Measurements from ENCODE around the gene KLHL29.

Gene KLHL29

GRCh38 chr2:23426263-23426905, 41.4 kb downstream of the KLHL29 start:
- Histone ChIP-seq H3K27ac (ENCODE audit: low read depth in 2 of 2, low read length in 2 of 2) (peak overlapping the region in 1 of 2 donors; percentile 35), H3K36me3 (ENCODE audit: control insufficient read depth in 2 of 2, insufficient read depth in 2 of 2, low read length in 2 of 2) (no peaks in the 10 kb centered on the region), H3K9ac (ENCODE audit: low read depth in 1 of 2, low read length in 2 of 2) (no peak overlapping the region), H3K27me3 (ENCODE audit: control insufficient read depth in 2 of 2, insufficient read depth in 2 of 2, low read length in 2 of 2) (no peaks in the 10 kb centered on the region), H3K4me1 (ENCODE audit: control insufficient read depth in 2 of 2, insufficient read depth in 2 of 2, low read length in 2 of 2) (no peaks in the 10 kb centered on the region), H3K9me3 (ENCODE audit: control insufficient read depth in 2 of 2, low read length in 2 of 2) (no peaks in the 10 kb centered on the region), H3K4me3 (ENCODE audit: low read length in 2 of 2) (no peak overlapping the region)

GRCh38 chr2:23427350-23427749, 42.4 kb downstream of the KLHL29 start:
- H3K9ac ChIP-seq (ENCODE audit: low read depth in 1 of 2, low read length in 2 of 2), result no peak overlapping the region
- H3K36me3 ChIP-seq (ENCODE audit: control insufficient read depth in 2 of 2, insufficient read depth in 2 of 2, low read length in 2 of 2), result no peaks in the 10 kb centered on the region
- no peaks in the 10 kb centered on the region for H3K9me3 ChIP-seq (ENCODE audit: control insufficient read depth in 2 of 2, low read length in 2 of 2)
- H3K4me3 ChIP-seq (ENCODE audit: low read length in 2 of 2), result no peak overlapping the region
- no peaks in the 10 kb centered on the region for H3K27me3 ChIP-seq (ENCODE audit: control insufficient read depth in 2 of 2, insufficient read depth in 2 of 2, low read length in 2 of 2)
- no peaks in the 10 kb centered on the region for H3K4me1 ChIP-seq (ENCODE audit: control insufficient read depth in 2 of 2, insufficient read depth in 2 of 2, low read length in 2 of 2)
- H3K27ac ChIP-seq (ENCODE audit: low read depth in 2 of 2, low read length in 2 of 2), result no peak overlapping the region

GRCh38 chr2:23427976-23428375, 43.0 kb downstream of the KLHL29 start:
- H3K4me3 ChIP-seq (ENCODE audit: low read length in 2 of 2), result no peak overlapping the region
- no peak overlapping the region for H3K27ac ChIP-seq (ENCODE audit: low read depth in 2 of 2, low read length in 2 of 2)
- H3K27me3 ChIP-seq (ENCODE audit: control insufficient read depth in 2 of 2, insufficient read depth in 2 of 2, low read length in 2 of 2), result no peaks in the 10 kb centered on the region
- H3K4me1 ChIP-seq (ENCODE audit: control insufficient read depth in 2 of 2, insufficient read depth in 2 of 2, low read length in 2 of 2), result no peaks in the 10 kb centered on the region
- H3K9me3 ChIP-seq (ENCODE audit: control insufficient read depth in 2 of 2, low read length in 2 of 2), result no peaks in the 10 kb centered on the region
- no peaks in the 10 kb centered on the region for H3K36me3 ChIP-seq (ENCODE audit: control insufficient read depth in 2 of 2, insufficient read depth in 2 of 2, low read length in 2 of 2)
- H3K9ac ChIP-seq (ENCODE audit: low read depth in 1 of 2, low read length in 2 of 2), result no peak overlapping the region

- H3K27ac ChIP-seq (ENCODE audit: low read depth in 2 of 2, low read length in 2 of 2), result no peak overlapping the region
- H3K9me3 ChIP-seq (ENCODE audit: control insufficient read depth in 2 of 2, low read length in 2 of 2), result no peaks in the 10 kb centered on the region
- no peaks in the 10 kb centered on the region for H3K36me3 ChIP-seq (ENCODE audit: control insufficient read depth in 2 of 2, insufficient read depth in 2 of 2, low read length in 2 of 2)
- no peak overlapping the region for H3K4me3 ChIP-seq (ENCODE audit: low read length in 2 of 2)
- no peaks in the 10 kb centered on the region for H3K27me3 ChIP-seq (ENCODE audit: control insufficient read depth in 2 of 2, insufficient read depth in 2 of 2, low read length in 2 of 2)
- H3K9ac ChIP-seq (ENCODE audit: low read depth in 1 of 2, low read length in 2 of 2), result no peak overlapping the region
- H3K4me1 ChIP-seq (ENCODE audit: control insufficient read depth in 2 of 2, insufficient read depth in 2 of 2, low read length in 2 of 2), result no peaks in the 10 kb centered on the region
Observed at GRCh38 chr2:23429036-23429435, 44.1 kb downstream of the KLHL29 start.

GRCh38 chr2:23430263-23430662, 45.3 kb downstream of the KLHL29 start:
- Histone ChIP-seq H3K36me3 (ENCODE audit: control insufficient read depth in 2 of 2, insufficient read depth in 2 of 2, low read length in 2 of 2) (no peaks in the 10 kb centered on the region), H3K4me1 (ENCODE audit: control insufficient read depth in 2 of 2, insufficient read depth in 2 of 2, low read length in 2 of 2) (no peaks in the 10 kb centered on the region), H3K27me3 (ENCODE audit: control insufficient read depth in 2 of 2, insufficient read depth in 2 of 2, low read length in 2 of 2) (no peaks in the 10 kb centered on the region), H3K9ac (ENCODE audit: low read depth in 1 of 2, low read length in 2 of 2) (no peak overlapping the region), H3K9me3 (ENCODE audit: control insufficient read depth in 2 of 2, low read length in 2 of 2) (no peaks in the 10 kb centered on the region), H3K4me3 (ENCODE audit: low read length in 2 of 2) (no peak overlapping the region), H3K27ac (ENCODE audit: low read depth in 2 of 2, low read length in 2 of 2) (no peak overlapping the region)

- H3K27ac ChIP-seq (ENCODE audit: low read depth in 2 of 2, low read length in 2 of 2), result no peak overlapping the region
- H3K4me3 ChIP-seq (ENCODE audit: low read length in 2 of 2), result no peak overlapping the region
- no peaks in the 10 kb centered on the region for H3K27me3 ChIP-seq (ENCODE audit: control insufficient read depth in 2 of 2, insufficient read depth in 2 of 2, low read length in 2 of 2)
- H3K36me3 ChIP-seq (ENCODE audit: control insufficient read depth in 2 of 2, insufficient read depth in 2 of 2, low read length in 2 of 2), result no peaks in the 10 kb centered on the region
- H3K9ac ChIP-seq (ENCODE audit: low read depth in 1 of 2, low read length in 2 of 2), result no peak overlapping the region
- peaks cover 0 to 2% of the 10 kb centered on the region in 2 donors for H3K4me1 ChIP-seq (ENCODE audit: control insufficient read depth in 2 of 2, insufficient read depth in 2 of 2, low read length in 2 of 2)
- H3K9me3 ChIP-seq (ENCODE audit: control insufficient read depth in 2 of 2, low read length in 2 of 2), result no peaks in the 10 kb centered on the region
Observed at GRCh38 chr2:23432531-23432930, 47.6 kb downstream of the KLHL29 start.

- H3K9ac ChIP-seq (ENCODE audit: low read depth in 1 of 2, low read length in 2 of 2), result no peak overlapping the region
- peaks cover 0 to 2% of the 10 kb centered on the region in 2 donors for H3K4me1 ChIP-seq (ENCODE audit: control insufficient read depth in 2 of 2, insufficient read depth in 2 of 2, low read length in 2 of 2)
- H3K27ac ChIP-seq (ENCODE audit: low read depth in 2 of 2, low read length in 2 of 2), result no peak overlapping the region
- H3K9me3 ChIP-seq (ENCODE audit: control insufficient read depth in 2 of 2, low read length in 2 of 2), result no peaks in the 10 kb centered on the region
- H3K4me3 ChIP-seq (ENCODE audit: low read length in 2 of 2), result no peak overlapping the region
- H3K27me3 ChIP-seq (ENCODE audit: control insufficient read depth in 2 of 2, insufficient read depth in 2 of 2, low read length in 2 of 2), result no peaks in the 10 kb centered on the region
- H3K36me3 ChIP-seq (ENCODE audit: control insufficient read depth in 2 of 2, insufficient read depth in 2 of 2, low read length in 2 of 2), result no peaks in the 10 kb centered on the region
Observed at GRCh38 chr2:23433282-23433681, 48.3 kb downstream of the KLHL29 start.

- Histone ChIP-seq H3K9ac (ENCODE audit: low read depth in 1 of 2, low read length in 2 of 2) (no peak overlapping the region), H3K4me3 (ENCODE audit: low read length in 2 of 2) (no peak overlapping the region), H3K27me3 (ENCODE audit: control insufficient read depth in 2 of 2, insufficient read depth in 2 of 2, low read length in 2 of 2) (no peaks in the 10 kb centered on the region), H3K36me3 (ENCODE audit: control insufficient read depth in 2 of 2, insufficient read depth in 2 of 2, low read length in 2 of 2) (no peaks in the 10 kb centered on the region), H3K27ac (ENCODE audit: low read depth in 2 of 2, low read length in 2 of 2) (peak overlapping the region; percentile 6 to 40), H3K4me1 (ENCODE audit: control insufficient read depth in 2 of 2, insufficient read depth in 2 of 2, low read length in 2 of 2) (peaks cover 0 to 2% of the 10 kb centered on the region in 2 donors), H3K9me3 (ENCODE audit: control insufficient read depth in 2 of 2, low read length in 2 of 2) (no peaks in the 10 kb centered on the region)
Observed at GRCh38 chr2:23434721-23435121, 49.7 kb downstream of the KLHL29 start.

- no peaks in the 10 kb centered on the region for H3K36me3 ChIP-seq (ENCODE audit: control insufficient read depth in 2 of 2, insufficient read depth in 2 of 2, low read length in 2 of 2)
- H3K27me3 ChIP-seq (ENCODE audit: control insufficient read depth in 2 of 2, insufficient read depth in 2 of 2, low read length in 2 of 2), result no peaks in the 10 kb centered on the region
- peaks cover 0 to 2% of the 10 kb centered on the region in 2 donors for H3K4me1 ChIP-seq (ENCODE audit: control insufficient read depth in 2 of 2, insufficient read depth in 2 of 2, low read length in 2 of 2)
- H3K4me3 ChIP-seq (ENCODE audit: low read length in 2 of 2), result no peak overlapping the region
- no peak overlapping the region for H3K9ac ChIP-seq (ENCODE audit: low read depth in 1 of 2, low read length in 2 of 2)
- no peaks in the 10 kb centered on the region for H3K9me3 ChIP-seq (ENCODE audit: control insufficient read depth in 2 of 2, low read length in 2 of 2)
- H3K27ac ChIP-seq (ENCODE audit: low read depth in 2 of 2, low read length in 2 of 2), result peak overlapping the region in 1 of 2 donors; percentile 33
Observed at GRCh38 chr2:23435250-23436035, 50.5 kb downstream of the KLHL29 start.

- H3K36me3 ChIP-seq (ENCODE audit: control insufficient read depth in 2 of 2, insufficient read depth in 2 of 2, low read length in 2 of 2), result no peaks in the 10 kb centered on the region
- H3K4me3 ChIP-seq (ENCODE audit: low read length in 2 of 2), result peak overlapping the region in 1 of 2 donors; percentile 29
- no peaks in the 10 kb centered on the region for H3K9me3 ChIP-seq (ENCODE audit: control insufficient read depth in 2 of 2, low read length in 2 of 2)
- peak overlapping the region; percentile 13 to 52 for H3K27ac ChIP-seq (ENCODE audit: low read depth in 2 of 2, low read length in 2 of 2)
- no peaks in the 10 kb centered on the region for H3K27me3 ChIP-seq (ENCODE audit: control insufficient read depth in 2 of 2, insufficient read depth in 2 of 2, low read length in 2 of 2)
- H3K9ac ChIP-seq (ENCODE audit: low read depth in 1 of 2, low read length in 2 of 2), result no peak overlapping the region
- H3K4me1 ChIP-seq (ENCODE audit: control insufficient read depth in 2 of 2, insufficient read depth in 2 of 2, low read length in 2 of 2), result peaks cover 0 to 2% of the 10 kb centered on the region in 2 donors
Observed at GRCh38 chr2:23436346-23437098, 51.5 kb downstream of the KLHL29 start.
